GM18519 (cell line): ENCODE data around the gene SYTL3.

Experiments used
- ATAC-seq: cut with Tn5 transposase; IDR thresholded peaks from one replicate; pipeline ENCODE4 v1.9.1; 2021; ENCODE audit warnings: mild to moderate bottlenecking, moderate library complexity; ENCODE audit not compliant: unreplicated experiment, low FRiP score

Gene SYTL3

GRCh38 chr6:158755636-158756035, 105.8 kb downstream of the SYTL3 start:
- no peak for ATAC-seq

DNA sequence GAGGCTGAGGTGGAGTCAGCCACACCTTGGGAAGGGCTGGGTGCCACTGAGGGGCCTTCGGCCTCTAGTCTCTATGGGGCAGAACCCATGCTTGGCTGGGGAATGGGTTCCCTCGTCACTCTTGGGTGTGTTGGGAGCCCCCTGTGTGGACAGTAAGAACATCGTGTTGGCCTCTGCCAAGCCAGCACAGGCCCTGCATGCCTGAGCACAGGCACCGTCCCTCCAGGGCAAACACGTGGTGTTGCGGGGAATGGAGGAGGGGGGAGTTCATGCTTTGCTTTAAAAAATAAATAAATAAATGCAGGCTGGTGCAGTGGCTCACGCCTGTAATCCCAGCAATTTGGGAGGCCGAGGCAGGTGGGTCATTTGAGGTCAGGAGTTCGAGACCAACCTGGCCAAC, 106.3 kb downstream of the SYTL3 start:
- ATAC-seq: no peak

- ATAC-seq: no peak
These were observed 107.3 kb downstream of the SYTL3 start for GRCh38 chr6:158756977-158757752.

GRCh38 chr6:158757753-158758090, 107.9 kb downstream of the SYTL3 start:
- ATAC-seq: no peak

DNA sequence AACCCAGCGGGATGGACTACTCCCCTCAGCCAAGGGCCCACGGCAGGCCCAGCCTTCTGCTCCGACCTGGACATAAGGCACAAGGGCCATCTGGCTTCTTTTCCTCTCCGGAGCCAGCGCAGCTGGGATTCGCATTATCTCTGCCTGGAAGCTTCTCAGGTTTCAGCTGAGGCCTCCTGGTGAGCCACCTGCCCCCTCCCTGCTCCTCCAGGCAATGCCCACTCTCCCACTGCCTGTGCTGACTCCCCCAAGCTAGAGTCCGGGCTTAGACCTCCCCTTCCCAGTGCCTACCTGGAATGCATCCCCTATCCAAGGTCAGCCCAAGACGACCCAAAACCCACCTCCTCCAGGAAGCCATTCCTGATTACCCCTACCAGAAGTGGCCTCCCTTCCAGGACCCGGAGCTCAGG, 108.6 kb downstream of the SYTL3 start:
- no peak for ATAC-seq

GRCh38 chr6:158758941-158759479, 109.2 kb downstream of the SYTL3 start:
- no peak for ATAC-seq

DNA sequence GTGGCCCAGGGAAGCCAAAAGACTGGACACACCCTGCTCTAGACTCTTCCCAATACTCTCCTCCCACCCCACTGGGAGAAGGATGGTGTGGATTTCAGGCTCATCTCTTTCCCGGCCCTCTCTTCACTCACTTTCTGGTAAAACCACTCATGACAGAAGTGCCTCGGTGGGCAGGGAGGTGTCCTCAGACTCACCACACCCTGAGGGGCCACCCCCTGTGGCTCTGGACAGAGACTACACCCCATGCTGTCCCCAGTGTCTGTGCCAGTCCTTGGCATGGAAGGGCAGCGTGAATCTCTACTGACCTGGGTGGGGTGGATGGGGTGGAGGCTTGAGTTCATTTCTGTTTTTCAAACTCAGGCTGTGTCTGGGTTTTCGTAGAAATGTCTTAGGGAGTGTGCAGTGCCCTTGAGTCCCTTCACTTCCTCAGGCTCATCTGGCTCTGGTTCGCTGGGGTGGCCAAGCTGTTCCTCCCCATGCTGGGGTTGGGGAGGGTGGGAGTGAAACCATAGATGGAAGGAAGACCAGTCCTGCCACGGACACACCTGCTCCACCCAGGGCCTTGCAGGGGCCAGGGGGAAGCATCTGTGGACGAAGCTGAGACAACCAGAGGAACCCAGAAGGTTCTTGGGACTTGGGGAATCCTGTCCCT, 110.2 kb downstream of the SYTL3 start:
- ATAC-seq: no peak

GRCh38 chr6:158760618-158761250, 110.9 kb downstream of the SYTL3 start:
- no peak for ATAC-seq

DNA sequence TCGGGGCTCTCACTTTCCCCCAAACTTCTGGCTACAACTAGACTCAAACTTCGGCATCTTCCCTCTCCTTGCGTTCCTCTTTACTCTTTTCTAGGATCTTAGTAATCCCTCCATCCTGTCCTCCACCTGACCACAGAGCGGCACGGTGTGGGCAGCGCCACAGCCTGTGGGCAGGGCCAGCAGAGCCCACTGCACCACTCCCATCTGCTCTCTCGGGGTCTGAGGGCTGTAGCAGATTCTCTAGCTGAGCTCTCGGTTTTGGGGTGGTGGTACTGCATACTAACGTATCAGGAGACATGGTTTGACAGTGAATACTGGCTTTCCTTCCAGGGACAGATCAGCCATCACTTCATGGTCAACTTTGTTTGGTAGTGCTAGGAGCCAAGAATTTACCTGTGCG, 111.9 kb downstream of the SYTL3 start:
- no peak for ATAC-seq

GRCh38 chr6:158762787-158763433, 113.1 kb downstream of the SYTL3 start:
- ATAC-seq: no peak

GRCh38 chr6:158763434-158764182, 113.8 kb downstream of the SYTL3 start:
- ATAC-seq: no peak

DNA sequence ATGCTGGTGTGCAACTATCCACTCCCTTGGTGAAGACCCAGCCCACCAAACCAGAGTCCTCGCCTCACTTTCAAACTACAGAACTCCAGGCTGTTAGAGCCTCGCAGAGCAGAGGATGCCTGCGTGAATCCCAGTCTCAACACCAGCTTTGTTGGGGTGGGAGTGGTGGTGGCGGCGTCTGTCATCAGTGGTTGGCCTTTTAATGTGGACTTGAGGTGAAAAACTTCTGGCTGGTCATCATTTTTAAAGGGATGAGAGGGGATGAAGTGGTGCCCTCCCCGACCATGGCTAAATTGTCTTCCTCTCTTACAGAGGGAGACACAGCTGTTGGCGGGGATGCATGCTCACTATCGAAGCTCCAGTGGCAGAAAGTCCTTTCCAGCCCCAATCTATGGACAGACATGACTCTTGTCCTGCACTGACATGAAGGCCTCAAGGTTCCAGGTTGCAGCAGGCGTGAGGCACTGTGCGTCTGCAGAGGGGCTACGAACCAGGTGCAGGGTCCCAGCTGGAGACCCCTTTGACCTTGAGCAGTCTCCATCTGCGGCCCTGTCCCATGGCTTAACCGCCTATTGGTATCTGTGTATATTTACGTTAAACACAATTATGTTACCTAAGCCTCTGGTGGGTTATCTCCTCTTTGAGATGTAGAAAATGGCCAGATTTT, 114.5 kb downstream of the SYTL3 start:
- no peak for ATAC-seq

DNA sequence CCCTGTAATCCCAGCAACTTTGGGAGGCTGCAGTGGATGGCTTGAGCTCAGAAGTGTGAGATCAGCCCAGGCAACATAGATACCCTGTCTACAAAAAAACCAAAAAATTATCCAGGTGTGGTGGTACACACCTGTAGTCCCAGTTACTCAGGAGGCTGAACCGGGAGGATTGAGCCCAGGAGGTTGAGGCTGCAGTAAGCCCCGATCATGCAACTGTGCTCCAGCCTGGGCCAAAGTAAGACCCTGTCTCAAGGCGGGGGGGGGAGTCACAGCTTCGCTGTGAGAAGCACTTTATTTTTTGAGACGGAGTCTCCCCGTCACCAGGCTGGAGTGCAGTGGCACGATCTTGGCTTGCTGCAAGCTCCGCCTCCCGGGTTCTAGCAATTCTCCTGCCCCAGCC, 115.1 kb downstream of the SYTL3 start:
- no peak for ATAC-seq

GRCh38 chr6:158765499-158766068, 115.7 kb downstream of the SYTL3 start:
- ATAC-seq: no peak

- no peak for ATAC-seq
These were observed 117.0 kb downstream of the SYTL3 start for GRCh38 chr6:158766621-158767455.

- ATAC-seq: no peak
These were observed 117.9 kb downstream of the SYTL3 start for GRCh38 chr6:158767709-158768108.

DNA sequence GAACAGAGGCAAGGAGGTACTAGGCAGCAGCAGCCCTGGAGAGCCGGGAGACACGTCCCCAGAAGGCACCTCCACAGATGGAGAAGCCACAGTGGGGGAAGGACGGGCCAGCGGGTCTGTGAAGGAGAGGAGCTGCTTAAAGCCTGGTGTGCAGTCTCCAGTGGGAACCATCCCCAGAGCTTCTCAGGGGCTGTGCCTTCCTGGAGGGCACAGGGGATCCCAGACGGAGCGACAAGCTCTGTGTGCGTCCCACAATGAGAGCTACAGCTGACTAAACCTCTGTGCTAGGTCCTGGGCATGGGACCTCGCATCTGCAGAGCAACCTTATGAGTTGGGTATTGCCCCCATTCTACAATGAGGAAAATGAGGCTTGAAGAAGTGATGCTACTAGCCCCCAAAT, 118.6 kb downstream of the SYTL3 start:
- ATAC-seq: no peak

DNA sequence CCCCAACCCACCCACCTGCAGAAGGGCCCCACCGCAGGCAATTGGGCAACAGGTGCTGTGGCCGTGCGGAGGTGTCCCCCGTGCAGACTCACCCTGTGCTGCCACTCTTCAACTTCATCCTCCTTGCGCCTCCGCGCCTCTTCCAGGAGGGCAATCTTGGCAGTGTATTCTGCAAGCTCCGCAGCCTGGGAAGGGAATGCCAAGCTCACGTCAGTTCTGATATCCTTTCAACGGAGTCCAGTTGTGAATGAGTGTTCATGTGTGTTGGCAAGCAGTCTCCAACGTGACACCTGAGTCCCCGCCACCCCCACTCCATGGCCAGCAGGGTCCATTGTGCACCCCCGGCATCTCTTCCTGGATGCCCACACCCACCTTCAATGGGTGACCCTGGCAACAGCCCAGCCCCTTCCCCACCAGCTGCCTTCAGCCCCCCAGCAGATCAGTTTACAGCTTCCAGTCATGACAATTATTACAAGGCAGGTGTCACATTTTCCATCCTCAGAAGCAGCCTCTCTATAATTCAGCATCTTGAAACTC, 119.4 kb downstream of the SYTL3 start:
- no peak for ATAC-seq
